GM23338 (cell line): ENCODE results near the gene JAZF1.

ENCODE experiments used
- CREB1 ChIP-seq: fragments of 250-450 bp; sonication (Bioruptor Pico); IDR thresholded peaks from 2 replicates; pipeline ENCODE4 v1.5.0; 2020; ENCODE audit warnings: low read depth, mild to moderate bottlenecking, moderate library complexity
- CTCF ChIP-seq, 2 experiments: fragments of 200-600 bp in 1 of 2; sonication (generic) in 1 of 2; conservative IDR thresholded peaks; 2 replicates each; pipeline versions ENCODE4 v1.5.1 to v1.6.1; 2016 to 2017; ENCODE audit warnings: antibody characterized with exemption in 2 of 2, low read depth in 2 of 2, mild to moderate bottlenecking in 2 of 2, moderate library complexity in 1 of 2
- EZH2 ChIP-seq: fragments of 200-600 bp; sonication (generic); IDR thresholded peaks from one replicate; pipeline ENCODE4 v1.8.0; 2017; ENCODE audit warnings: antibody characterized with exemption, mild to moderate bottlenecking, low read depth; ENCODE audit not compliant: unreplicated experiment
- EZH2phosphoT487 ChIP-seq: fragments of 200-600 bp; sonication (generic); IDR thresholded peaks from one replicate; pipeline ENCODE4 v1.8.1; 2018; ENCODE audit warnings: antibody characterized with exemption; ENCODE audit not compliant: unreplicated experiment
- JUNB ChIP-seq: IDR thresholded peaks from one replicate; pipeline ENCODE4 v1.6.1; 2016; ENCODE audit warnings: antibody characterized with exemption; ENCODE audit not compliant: unreplicated experiment
- NANOG ChIP-seq: IDR thresholded peaks from 2 replicates; pipeline ENCODE4 v1.6.1; 2016; ENCODE audit warnings: antibody characterized with exemption, borderline replicate concordance
- POLR2AphosphoS5 ChIP-seq: IDR thresholded peaks from 2 replicates; pipeline ENCODE4 v1.6.1; 2016; ENCODE audit warnings: antibody characterized with exemption, low read depth
- STAT1 ChIP-seq: IDR thresholded peaks from one replicate; pipeline ENCODE4 v1.6.1; 2016; ENCODE audit warnings: antibody characterized with exemption; ENCODE audit not compliant: unreplicated experiment
- ZNF114 ChIP-seq: fragments of 250-450 bp; sonication (Bioruptor Pico); IDR thresholded peaks from 2 replicates; pipeline ENCODE4 v1.5.0; 2020; ENCODE audit warnings: mild to moderate bottlenecking, moderate library complexity
- ZNF331 ChIP-seq: fragments of 250-450 bp; sonication (Bioruptor Pico); IDR thresholded peaks from 2 replicates; pipeline ENCODE4 v1.5.0; 2020; ENCODE audit warnings: low read depth, mild to moderate bottlenecking, moderate library complexity
- ZNF462 ChIP-seq: fragments of 250-450 bp; sonication (Bioruptor Pico); IDR thresholded peaks from 2 replicates; pipeline ENCODE4 v1.5.0; 2020; ENCODE audit warnings: mild to moderate bottlenecking, moderate library complexity
- TF ChIP-seq, protein P1 (sequence below): IDR thresholded peaks from one replicate; pipeline ENCODE4 v1.6.1; 2018; ENCODE audit warnings: antibody characterized with exemption; ENCODE audit not compliant: unreplicated experiment
- TF ChIP-seq, protein P2 (sequence below): IDR thresholded peaks from 2 replicates; pipeline ENCODE4 v1.6.1; 2016; ENCODE audit warnings: antibody characterized with exemption

DNA sequence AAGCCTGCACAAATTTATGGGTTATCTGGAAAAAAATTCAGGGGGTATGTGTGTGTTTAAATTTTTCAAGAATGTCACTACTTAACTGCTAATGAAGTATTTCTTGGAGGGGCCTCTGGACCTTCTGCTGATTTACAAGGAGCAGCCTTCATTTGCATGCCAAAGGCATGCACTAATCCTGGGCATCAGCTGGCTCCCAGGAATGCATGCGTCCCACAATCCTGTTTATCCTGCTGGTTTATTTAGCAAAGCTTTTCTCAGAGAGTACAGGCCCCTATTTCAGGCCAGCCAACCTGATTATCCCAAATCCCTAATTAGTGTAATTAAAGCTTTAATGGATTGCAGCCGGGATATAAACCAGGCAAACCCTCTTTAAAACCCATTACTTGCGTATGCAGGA lies 270.3 kb downstream of the JAZF1 start:
- TF ChIP-seq CTCF (conservative IDR thresholded peaks at IDR 0.05; ENCODE audit: low read depth in 2 of 2) (no peak), JUNB (no peak), POLR2AphosphoS5 (no peak), EZH2 (no peak), ZNF331 (CRISPR knock-in tag) (no peak), CREB1 (peak; percentile 33; the same call in 1 of the 2 replicates), EZH2phosphoT487 (no peak), ZNF462 (peak; percentile 82), NANOG (peak; percentile 62), ZNF114 (no peak), STAT1 (no peak)
- TF ChIP-seq, protein P1, sequence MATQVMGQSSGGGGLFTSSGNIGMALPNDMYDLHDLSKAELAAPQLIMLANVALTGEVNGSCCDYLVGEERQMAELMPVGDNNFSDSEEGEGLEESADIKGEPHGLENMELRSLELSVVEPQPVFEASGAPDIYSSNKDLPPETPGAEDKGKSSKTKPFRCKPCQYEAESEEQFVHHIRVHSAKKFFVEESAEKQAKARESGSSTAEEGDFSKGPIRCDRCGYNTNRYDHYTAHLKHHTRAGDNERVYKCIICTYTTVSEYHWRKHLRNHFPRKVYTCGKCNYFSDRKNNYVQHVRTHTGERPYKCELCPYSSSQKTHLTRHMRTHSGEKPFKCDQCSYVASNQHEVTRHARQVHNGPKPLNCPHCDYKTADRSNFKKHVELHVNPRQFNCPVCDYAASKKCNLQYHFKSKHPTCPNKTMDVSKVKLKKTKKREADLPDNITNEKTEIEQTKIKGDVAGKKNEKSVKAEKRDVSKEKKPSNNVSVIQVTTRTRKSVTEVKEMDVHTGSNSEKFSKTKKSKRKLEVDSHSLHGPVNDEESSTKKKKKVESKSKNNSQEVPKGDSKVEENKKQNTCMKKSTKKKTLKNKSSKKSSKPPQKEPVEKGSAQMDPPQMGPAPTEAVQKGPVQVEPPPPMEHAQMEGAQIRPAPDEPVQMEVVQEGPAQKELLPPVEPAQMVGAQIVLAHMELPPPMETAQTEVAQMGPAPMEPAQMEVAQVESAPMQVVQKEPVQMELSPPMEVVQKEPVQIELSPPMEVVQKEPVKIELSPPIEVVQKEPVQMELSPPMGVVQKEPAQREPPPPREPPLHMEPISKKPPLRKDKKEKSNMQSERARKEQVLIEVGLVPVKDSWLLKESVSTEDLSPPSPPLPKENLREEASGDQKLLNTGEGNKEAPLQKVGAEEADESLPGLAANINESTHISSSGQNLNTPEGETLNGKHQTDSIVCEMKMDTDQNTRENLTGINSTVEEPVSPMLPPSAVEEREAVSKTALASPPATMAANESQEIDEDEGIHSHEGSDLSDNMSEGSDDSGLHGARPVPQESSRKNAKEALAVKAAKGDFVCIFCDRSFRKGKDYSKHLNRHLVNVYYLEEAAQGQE, result no peak
- TF ChIP-seq, protein P2, sequence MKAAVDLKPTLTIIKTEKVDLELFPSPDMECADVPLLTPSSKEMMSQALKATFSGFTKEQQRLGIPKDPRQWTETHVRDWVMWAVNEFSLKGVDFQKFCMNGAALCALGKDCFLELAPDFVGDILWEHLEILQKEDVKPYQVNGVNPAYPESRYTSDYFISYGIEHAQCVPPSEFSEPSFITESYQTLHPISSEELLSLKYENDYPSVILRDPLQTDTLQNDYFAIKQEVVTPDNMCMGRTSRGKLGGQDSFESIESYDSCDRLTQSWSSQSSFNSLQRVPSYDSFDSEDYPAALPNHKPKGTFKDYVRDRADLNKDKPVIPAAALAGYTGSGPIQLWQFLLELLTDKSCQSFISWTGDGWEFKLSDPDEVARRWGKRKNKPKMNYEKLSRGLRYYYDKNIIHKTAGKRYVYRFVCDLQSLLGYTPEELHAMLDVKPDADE, result no peak
